GF-D8 (cell line): ENCODE measurements around the gene ITPR1.
"Not testable (repeated sequence)": the region's sequence is repeated elsewhere in the genome, so short reads cannot be mapped to it uniquely, and the experiment has no call there.

Source experiments
- DNase-seq: peaks from one replicate; lab custom pipeline; 2025; lab: John Stamatoyannopoulos, UW

ITPR1 gene

GRCh38 chr3:4571690-4572334 is 78.7 kb downstream of the ITPR1 start:
- no peak for DNase-seq

- no peak for DNase-seq
Measured at GRCh38 chr3:4573153-4573552, 80.0 kb downstream of the ITPR1 start.

GRCh38 chr3:4574426-4574965 is 81.3 kb downstream of the ITPR1 start:
- DNase-seq: no peak

GRCh38 chr3:4575381-4575780 is 82.2 kb downstream of the ITPR1 start:
- no peak for DNase-seq

GRCh38 chr3:4577721-4578120 is 84.6 kb downstream of the ITPR1 start:
- no peak for DNase-seq

- no peak for DNase-seq
Measured at GRCh38 chr3:4580346-4581123, 87.4 kb downstream of the ITPR1 start.

- no peak for DNase-seq
Measured at GRCh38 chr3:4581124-4581424, 87.9 kb downstream of the ITPR1 start.

GRCh38 chr3:4581498-4581897 is 88.3 kb downstream of the ITPR1 start:
- no peak for DNase-seq

GRCh38 chr3:4581920-4582611 is 88.9 kb downstream of the ITPR1 start:
- DNase-seq: no peak

GRCh38 chr3:4582624-4583023 is 89.5 kb downstream of the ITPR1 start:
- no peak for DNase-seq

GRCh38 chr3:4583416-4583815 is 90.3 kb downstream of the ITPR1 start:
- DNase-seq: no peak

GRCh38 chr3:4584456-4585249 is 91.5 kb downstream of the ITPR1 start:
- DNase-seq: peak; percentile 57

GRCh38 chr3:4586381-4586780 is 93.2 kb downstream of the ITPR1 start:
- DNase-seq: no peak

GRCh38 chr3:4587061-4587837 is 94.1 kb downstream of the ITPR1 start:
- DNase-seq: no peak

GRCh38 chr3:4587838-4588105 is 94.6 kb downstream of the ITPR1 start:
- no peak for DNase-seq

- DNase-seq: no peak
Measured at GRCh38 chr3:4588466-4588865, 95.3 kb downstream of the ITPR1 start.

- no peak for DNase-seq
Measured at GRCh38 chr3:4589475-4590097, 96.4 kb downstream of the ITPR1 start.

GRCh38 chr3:4590849-4591248 is 97.7 kb downstream of the ITPR1 start:
- not testable (repeated sequence) for DNase-seq

GRCh38 chr3:4591669-4592068 is 98.5 kb downstream of the ITPR1 start:
- DNase-seq: no peak

GRCh38 chr3:4593014-4593413 is 99.9 kb downstream of the ITPR1 start:
- DNase-seq: no peak

- DNase-seq: no peak
Measured at GRCh38 chr3:4595710-4596113, 102.6 kb downstream of the ITPR1 start.
